ENCODE measurements around the gene CACNB2. TPM values are rescaled to one million over a fixed set of nuclear protein-coding genes. Genes with fewer than 3 reads are reported as not detected.

CACNB2 gene
- total RNA-seq, 4 donors from 2014 or later = 73.5 to 108 (median 87.2) TPM

- Histone ChIP-seq H3K36me3 (peaks cover 0 to 6% (median 0%) of the 10 kb centered on the region in 4 donors), H3K27ac (replicated peaks in 1 of 4) (peak overlapping the region in 1 of 4 donors; percentile 51), H3K4me3 (no peak overlapping the region), H3K27me3 (no peaks in the 10 kb centered on the region), H3K9me3 (no peaks in the 10 kb centered on the region), H3K4me1 (peaks cover 7 to 29% (median 16%) of the 10 kb centered on the region in 4 donors)
- WGBS = 49% methylated on average over 3 of the region's 3 CpGs
- DNase-seq (ENCODE audit: extremely low spot score) = no peak
- intact Hi-C loops (cut with DNase I) = no loop called here
- TF ChIP-seq EP300 (IDR thresholded peaks at IDR 0.05) (no peak), CTCF (IDR thresholded peaks at IDR 0.05) (no peak), POLR2A (IDR thresholded peaks at IDR 0.05; ENCODE audit: low read depth) (no peak), POLR2AphosphoS5 (IDR thresholded peaks at IDR 0.05) (no peak)
These were observed 346.2 kb downstream of the CACNB2 start for GRCh38 chr10:18486438-18486837.

- no peak overlapping the region for H3K27ac ChIP-seq (replicated peaks in 1 of 4)
- WGBS = 92% methylated on average over 4 of the region's 4 CpGs
- intact Hi-C loops (cut with DNase I) = no loop called here
- TF ChIP-seq CTCF (IDR thresholded peaks at IDR 0.05) = no peak
- TF ChIP-seq POLR2A (IDR thresholded peaks at IDR 0.05; ENCODE audit: low read depth) = no peak
- no peak for TF ChIP-seq EP300 (IDR thresholded peaks at IDR 0.05)
- no peak for TF ChIP-seq POLR2AphosphoS5 (IDR thresholded peaks at IDR 0.05)
- no peaks in the 10 kb centered on the region for H3K27me3 ChIP-seq
- peaks cover 0 to 6% (median 0%) of the 10 kb centered on the region in 4 donors for H3K36me3 ChIP-seq
- no peaks in the 10 kb centered on the region for H3K9me3 ChIP-seq
- H3K4me3 ChIP-seq = no peak overlapping the region
- H3K4me1 ChIP-seq = peaks cover 7 to 11% (median 9%) of the 10 kb centered on the region in 4 donors
- no peak for DNase-seq (ENCODE audit: extremely low spot score)
These were observed 350.5 kb downstream of the CACNB2 start for GRCh38 chr10:18490755-18491154.

- no peak overlapping the region for H3K27ac ChIP-seq (replicated peaks in 1 of 4)
- intact Hi-C loops (cut with DNase I) = no loop called here
- peaks cover 0 to 18% (median 0%) of the 10 kb centered on the region in 4 donors for H3K36me3 ChIP-seq
- no peak for DNase-seq (ENCODE audit: extremely low spot score)
- peaks cover 0 to 28% (median 23%) of the 10 kb centered on the region in 4 donors for H3K4me1 ChIP-seq
- H3K4me3 ChIP-seq = no peak overlapping the region
- H3K9me3 ChIP-seq = no peaks in the 10 kb centered on the region
- 72% methylated on average over 8 of the region's 8 CpGs for WGBS
- TF ChIP-seq EP300 (IDR thresholded peaks at IDR 0.05) = no peak
- no peak for TF ChIP-seq CTCF (IDR thresholded peaks at IDR 0.05)
- no peak for TF ChIP-seq POLR2AphosphoS5 (IDR thresholded peaks at IDR 0.05)
- TF ChIP-seq POLR2A (IDR thresholded peaks at IDR 0.05; ENCODE audit: low read depth) = no peak
- no peaks in the 10 kb centered on the region for H3K27me3 ChIP-seq
These were observed 357.7 kb downstream of the CACNB2 start for GRCh38 chr10:18497806-18498369.

GRCh38 chr10:18498998-18499397, 358.8 kb downstream of the CACNB2 start:
- Histone ChIP-seq H3K4me3 (no peak overlapping the region), H3K4me1 (peaks cover 0 to 32% (median 23%) of the 10 kb centered on the region in 4 donors), H3K9me3 (no peaks in the 10 kb centered on the region), H3K27me3 (no peaks in the 10 kb centered on the region), H3K36me3 (peaks cover 0 to 18% (median 0%) of the 10 kb centered on the region in 4 donors), H3K27ac (replicated peaks in 1 of 4) (no peak overlapping the region)
- no peak for DNase-seq (ENCODE audit: extremely low spot score)
- WGBS = 77% methylated on average over 4 of the region's 4 CpGs
- TF ChIP-seq EP300 (IDR thresholded peaks at IDR 0.05) = no peak
- no peak for TF ChIP-seq POLR2A (IDR thresholded peaks at IDR 0.05; ENCODE audit: low read depth)
- TF ChIP-seq POLR2AphosphoS5 (IDR thresholded peaks at IDR 0.05) = no peak
- TF ChIP-seq CTCF (IDR thresholded peaks at IDR 0.05) = no peak
- intact Hi-C loops (cut with DNase I) = no loop called here

GRCh38 chr10:18500576-18500975, 360.4 kb downstream of the CACNB2 start:
- intact Hi-C loops (cut with DNase I) = no loop called here
- H3K36me3 ChIP-seq = peaks cover 0 to 18% (median 0%) of the 10 kb centered on the region in 4 donors
- TF ChIP-seq CTCF (IDR thresholded peaks at IDR 0.05) = no peak
- TF ChIP-seq POLR2AphosphoS5 (IDR thresholded peaks at IDR 0.05) = no peak
- TF ChIP-seq EP300 (IDR thresholded peaks at IDR 0.05) = no peak
- no peak for TF ChIP-seq POLR2A (IDR thresholded peaks at IDR 0.05; ENCODE audit: low read depth)

More at GRCh38 chr10:18500576-18500975, 360.4 kb downstream of the CACNB2 start:
- 83% methylated on average over 7 of the region's 7 CpGs for WGBS
- Histone ChIP-seq H3K27me3 (no peaks in the 10 kb centered on the region), H3K4me3 (no peak overlapping the region), H3K4me1 (peaks cover 6 to 48% (median 30%) of the 10 kb centered on the region in 4 donors), H3K9me3 (no peaks in the 10 kb centered on the region), H3K27ac (replicated peaks in 1 of 4) (no peak overlapping the region)
- DNase-seq (ENCODE audit: extremely low spot score) = no peak

All from esophagus muscularis mucosa (tissue), 4 donors.